CD4-positive, alpha-beta T cell (primary cell): ENCODE data around the gene ZSCAN31. TPM values are rescaled to one million over a fixed set of nuclear protein-coding genes. Genes with fewer than 3 reads are reported as not detected.

Experiments used
- ATAC-seq: fragments of 200-7000 bp; cut with Tn5 transposase; one replicate; pipeline ENCODE4 v1.10.0; 2022; ENCODE audit warnings: mild to moderate bottlenecking; ENCODE audit not compliant: poor library complexity
- CTCF ChIA-PET: fragments of 350-600 bp; sonication (Branson Sonifier 250); formaldehyde crosslinking; loops from one replicate; lab custom pipeline; 2021; ENCODE audit warnings: antibody characterized with exemption, inconsistent platforms; lab: Charles Lee
- POLR2A ChIA-PET: fragments of 350-600 bp; sonication (Branson Sonifier 250); formaldehyde crosslinking; loops from one replicate; lab custom pipeline; 2021; ENCODE audit warnings: antibody characterized with exemption, inconsistent platforms; lab: Charles Lee
- DNase-seq, 14 experiments: peaks; one replicate each; pipeline ENCODE4 v3.0.0-alpha.2; 2013 to 2020; ENCODE audit warnings: mixed read lengths in 2 of 14
- H3K27ac ChIP-seq, 2 donors: one replicate each; pipeline versions ENCODE4 v1.5.1 to v1.7.0; 2013; ENCODE audit warnings: low read length in 2 of 2, low read depth in 1 of 2, mild to moderate bottlenecking in 1 of 2
- H3K27me3 ChIP-seq, 2 experiments: 1 replicate in 1 of 2; 2 replicates in 1 of 2; pipeline versions ENCODE4 v1.6.1 to v1.7.0; 2013; ENCODE audit warnings: low read length in 2 of 2, control low read depth in 1 of 2, mild to moderate bottlenecking in 1 of 2, moderate library complexity in 1 of 2; ENCODE audit not compliant: insufficient read depth in 2 of 2, control insufficient read depth in 1 of 2
- H3K36me3 ChIP-seq: one replicate; pipeline ENCODE4 v1.6.1; 2013; ENCODE audit warnings: low read length, control low read depth; ENCODE audit not compliant: insufficient read depth
- H3K4me1 ChIP-seq: one replicate; pipeline ENCODE4 v1.6.1; 2013; ENCODE audit warnings: low read length, control low read depth; ENCODE audit not compliant: insufficient read depth
- H3K4me3 ChIP-seq: one replicate; pipeline ENCODE4 v1.5.1; 2013; ENCODE audit warnings: mild to moderate bottlenecking, low read length, moderate library complexity
- H3K9me3 ChIP-seq, 2 experiments: 1 replicate in 1 of 2; 2 replicates in 1 of 2; pipeline versions ENCODE4 v1.6.1 to v1.7.0; 2013; ENCODE audit warnings: low read length in 2 of 2, mild to moderate bottlenecking in 2 of 2, control low read depth in 1 of 2, moderate library complexity in 1 of 2; ENCODE audit not compliant: control insufficient read depth in 1 of 2, insufficient read depth in 1 of 2
- H3K27ac Mint-ChIP-seq: one replicate; pipeline ENCODE4 v1.8.0; 2020; ENCODE audit warnings: mixed read lengths
- H3K27me3 Mint-ChIP-seq: one replicate; pipeline ENCODE4 v1.8.0; 2021; ENCODE audit warnings: mixed read lengths
- H3K36me3 Mint-ChIP-seq: one replicate; pipeline ENCODE4 v1.8.0; 2021; ENCODE audit warnings: low read depth, mixed read lengths
- H3K4me1 Mint-ChIP-seq: one replicate; pipeline ENCODE4 v1.8.0; 2021; ENCODE audit warnings: low read depth, mixed read lengths
- H3K4me3 Mint-ChIP-seq: one replicate; pipeline ENCODE4 v1.8.0; 2020; ENCODE audit warnings: mild to moderate bottlenecking, mixed read lengths
- H3K9me3 Mint-ChIP-seq: one replicate; pipeline ENCODE4 v1.8.0; 2020; ENCODE audit warnings: mixed read lengths
- CTCF ChIP-seq: fragments of 200-600 bp; IDR thresholded peaks from one replicate; pipeline ENCODE4 v1.8.0; 2022; ENCODE audit warnings: antibody characterized with exemption, mild to moderate bottlenecking
- intact Hi-C, 2 experiments: fragments of 100-400 bp; cut with DNase I in 1 of 2; cut with micrococcal nuclease in 1 of 2; formaldehyde crosslinking; loops; one replicate each; pipeline versions ENCODE4 v1.15.1 to v1.9.0; 2023 to 2025; cut with DNase I, micrococcal nuclease
- total RNA-seq, 174 experiments: library from RNA in 2 of 174; stranded (reverse) in 2 of 174; gene quantifications; one replicate each; pipeline ENCODE4 v1.2.3 and lab custom pipeline; 2021 to 2026

Gene ZSCAN31
- total RNA-seq, 2 experiments from 2014 or later: 0.88 to 1.1 TPM

- H3K27me3 Mint-ChIP-seq: no peaks in the 10 kb centered on the region
- peaks cover 0 to 4% of the 10 kb centered on the region in 2 experiments for H3K9me3 ChIP-seq
- H3K36me3 ChIP-seq: no peaks in the 10 kb centered on the region
- ChIA-PET POLR2A (no interaction called here), CTCF (no interaction called here)
- no peak overlapping the region for H3K27ac Mint-ChIP-seq
- no peak for ATAC-seq
- peaks cover 7% of the 10 kb centered on the region for H3K36me3 Mint-ChIP-seq
- TF ChIP-seq CTCF: no peak
- intact Hi-C loops: loop anchor here in 1 of 2 experiments (10.0 kb wide), 1 partner anchor 112 kb away; the partner anchor contains the start of gene ZSCAN23
- peaks cover 23% of the 10 kb centered on the region for H3K4me1 ChIP-seq
- peak overlapping the region; percentile 34 for H3K4me3 Mint-ChIP-seq
- H3K9me3 Mint-ChIP-seq: peaks cover 3% of the 10 kb centered on the region
- peaks cover 5% of the 10 kb centered on the region for H3K4me1 Mint-ChIP-seq
- H3K4me3 ChIP-seq: no peak overlapping the region
- H3K27me3 ChIP-seq: no peaks in the 10 kb centered on the region
- no peak for DNase-seq
- H3K27ac ChIP-seq: no peak overlapping the region
These were observed 2.9 kb downstream of the ZSCAN31 start for GRCh38 chr6:28333047-28333446.

- TF ChIP-seq CTCF: no peak
- no peak overlapping the region for H3K4me3 Mint-ChIP-seq
- intact Hi-C loops: loop anchor here in 1 of 2 experiments (10.0 kb wide), 1 partner anchor 115 kb away; the partner anchor contains the start of gene ZSCAN23
- ChIA-PET POLR2A (no interaction called here), CTCF (no interaction called here)
- Histone ChIP-seq H3K27me3 (no peaks in the 10 kb centered on the region), H3K4me1 (peaks cover 3% of the 10 kb centered on the region), H3K9me3 (peaks cover 9 to 21% of the 10 kb centered on the region in 2 experiments), H3K27ac (no peak overlapping the region), H3K36me3 (no peaks in the 10 kb centered on the region), H3K4me3 (no peak overlapping the region)
- peaks cover 16% of the 10 kb centered on the region for H3K9me3 Mint-ChIP-seq
- H3K27me3 Mint-ChIP-seq: no peaks in the 10 kb centered on the region
- ATAC-seq (no peak), DNase-seq (no peak)
- H3K27ac Mint-ChIP-seq: no peak overlapping the region
- H3K4me1 Mint-ChIP-seq: peaks cover 5% of the 10 kb centered on the region
- peaks cover 30% of the 10 kb centered on the region for H3K36me3 Mint-ChIP-seq
These were observed 5.9 kb downstream of the ZSCAN31 start for GRCh38 chr6:28330041-28330440.

DNA sequence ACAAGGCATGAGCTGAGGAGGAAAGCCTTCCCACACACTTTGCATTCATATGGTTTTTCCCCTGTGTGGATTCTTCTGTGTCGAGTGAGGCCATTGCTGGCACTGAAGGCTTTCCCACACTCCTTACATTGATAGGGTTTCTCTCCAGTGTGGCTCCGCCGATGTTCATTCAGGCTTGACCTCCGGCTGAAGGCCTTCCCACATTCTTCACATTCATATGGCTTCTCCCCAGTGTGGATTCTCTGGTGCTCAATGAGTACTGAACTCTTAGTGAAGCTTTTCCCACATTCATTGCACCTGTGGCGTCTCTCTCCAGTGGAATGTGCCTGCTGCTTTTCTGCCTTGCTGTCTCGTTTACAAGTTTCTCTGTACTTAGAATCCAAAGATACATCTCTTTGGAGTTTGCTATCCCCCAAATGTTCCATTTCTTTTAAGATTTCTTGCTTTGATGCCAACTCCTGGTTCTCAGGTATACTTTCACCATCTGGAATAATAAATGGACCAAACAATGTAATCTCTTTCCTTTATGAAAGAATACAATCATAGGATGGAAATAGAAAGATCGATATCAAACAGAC is 9.5 kb downstream of the ZSCAN31 start:
- Mint-ChIP-seq H3K27ac (no peak overlapping the region), H3K4me1 (no peaks in the 10 kb centered on the region), H3K4me3 (no peak overlapping the region), H3K27me3 (peaks cover 21% of the 10 kb centered on the region), H3K36me3 (peaks cover 33% of the 10 kb centered on the region), H3K9me3 (peaks cover 16% of the 10 kb centered on the region)
- CTCF ChIA-PET: no interaction called here
- DNase-seq (no peak), ATAC-seq (no peak)
- Histone ChIP-seq H3K9me3 (peaks cover 9 to 21% of the 10 kb centered on the region in 2 experiments), H3K27me3 (no peaks in the 10 kb centered on the region), H3K27ac (no peak overlapping the region), H3K36me3 (no peaks in the 10 kb centered on the region), H3K4me3 (no peak overlapping the region), H3K4me1 (no peaks in the 10 kb centered on the region)
- intact Hi-C loops: no loop called here
- POLR2A ChIA-PET: no interaction called here
- TF ChIP-seq CTCF: no peak
